Hematopoietic multipotent progenitor cell treated with erythropoietin and hydrocortisone succinate and interleukin-3 and kit ligand, for 4 days (in vitro differentiated cells): ENCODE data around the gene IL1RL2.

Experiments used
- DNase-seq: peaks from one replicate; pipeline ENCODE4 v3.0.0-alpha.2; 2015

IL1RL2 gene

GRCh38 chr2:102240640-102241370 is 54.0 kb downstream of the IL1RL2 start:
- peak; percentile 93 for DNase-seq

- DNase-seq, result no peak
Observed at GRCh38 chr2:102241616-102242305, 54.9 kb downstream of the IL1RL2 start.

- no peak for DNase-seq
Observed at GRCh38 chr2:102245266-102246151, 58.7 kb downstream of the IL1RL2 start.

- DNase-seq, result no peak
Observed at GRCh38 chr2:102250278-102250821, 63.5 kb downstream of the IL1RL2 start.

- DNase-seq, result peak; percentile 81
Observed at GRCh38 chr2:102251042-102251848, 64.4 kb downstream of the IL1RL2 start.

GRCh38 chr2:102251849-102252203 is 65.0 kb downstream of the IL1RL2 start:
- no peak for DNase-seq

GRCh38 chr2:102252236-102252635 is 65.4 kb downstream of the IL1RL2 start:
- no peak for DNase-seq

- no peak for DNase-seq
Observed at GRCh38 chr2:102253140-102253752, 66.4 kb downstream of the IL1RL2 start.

- DNase-seq, result peak; percentile 65
Observed at GRCh38 chr2:102253753-102254150, 66.9 kb downstream of the IL1RL2 start.

GRCh38 chr2:102256276-102256675 is 69.5 kb downstream of the IL1RL2 start:
- peak; percentile 27 for DNase-seq

GRCh38 chr2:102256874-102257462 is 70.1 kb downstream of the IL1RL2 start:
- DNase-seq, result no peak

- no peak for DNase-seq
Observed at GRCh38 chr2:102258025-102258385, 71.2 kb downstream of the IL1RL2 start.

- peak; percentile 22 for DNase-seq
Observed at GRCh38 chr2:102258386-102259074, 71.7 kb downstream of the IL1RL2 start.

- no peak for DNase-seq
Observed at GRCh38 chr2:102261467-102262135, 74.8 kb downstream of the IL1RL2 start.

- no peak for DNase-seq
Observed at GRCh38 chr2:102262216-102263129, 75.7 kb downstream of the IL1RL2 start.

GRCh38 chr2:102264952-102265351 is 78.1 kb downstream of the IL1RL2 start:
- DNase-seq, result no peak

GRCh38 chr2:102266204-102266603 is 79.4 kb downstream of the IL1RL2 start:
- DNase-seq, result no peak

GRCh38 chr2:102267774-102268173 is 81.0 kb downstream of the IL1RL2 start:
- no peak for DNase-seq

- DNase-seq, result no peak
Observed at GRCh38 chr2:102268510-102269199, 81.8 kb downstream of the IL1RL2 start.
